ENCODE data around the gene ZNF581. TPM values are rescaled to one million over a fixed set of nuclear protein-coding genes. Genes with fewer than 3 reads are reported as not detected.

ZNF581 gene
- total RNA-seq, 4 donors from 2014 or later: 8.4 to 17.5 (median 11.4) TPM

- H3K27ac ChIP-seq: peak overlapping the region in 2 of 4 donors; percentile 90 to 95
- H3K4me3 ChIP-seq: no peak overlapping the region
- WGBS, 2 donors (ENCODE audit: low coverage in 1 of 2): 70 to 87% methylated on average over 3 to 7 of the region's 9 CpGs
- no peaks in the 10 kb centered on the region for H3K9me3 ChIP-seq
- H3K27me3 ChIP-seq: no peaks in the 10 kb centered on the region
- no peak for TF ChIP-seq EP300 (IDR thresholded peaks at IDR 0.05)
- no peak for TF ChIP-seq POLR2AphosphoS5 (IDR thresholded peaks at IDR 0.05)
- no peak for TF ChIP-seq CTCF (IDR thresholded peaks at IDR 0.05)
- TF ChIP-seq POLR2A (IDR thresholded peaks at IDR 0.05): no peak
- H3K4me1 ChIP-seq: peaks cover 0 to 59% (median 25%) of the 10 kb centered on the region in 3 donors
- no peak for ATAC-seq
- peaks cover 0 to 65% of the 10 kb centered on the region in 2 donors for H3K36me3 ChIP-seq
Measured at GRCh38 chr19:55673465-55673864, 30.0 kb downstream of the ZNF581 start.

GRCh38 chr19:55673889-55674288 is 30.4 kb downstream of the ZNF581 start:
- H3K27me3 ChIP-seq: no peaks in the 10 kb centered on the region
- peaks cover 0 to 64% (median 25%) of the 10 kb centered on the region in 3 donors for H3K4me1 ChIP-seq
- TF ChIP-seq CTCF (IDR thresholded peaks at IDR 0.05): no peak
- no peak for TF ChIP-seq POLR2A (IDR thresholded peaks at IDR 0.05)
- TF ChIP-seq POLR2AphosphoS5 (IDR thresholded peaks at IDR 0.05): no peak
- no peak for TF ChIP-seq EP300 (IDR thresholded peaks at IDR 0.05)
- peak overlapping the region in 3 of 4 donors; percentile 90 to 95 (median 94) for H3K27ac ChIP-seq
- 55% methylated on average over 2 of the region's 15 CpGs; no CpG with 5 or more reads in 1 of the 2 donors for WGBS, 2 donors (ENCODE audit: low coverage in 1 of 2)
- no peak overlapping the region for H3K4me3 ChIP-seq
- no peaks in the 10 kb centered on the region for H3K9me3 ChIP-seq
- no peak for ATAC-seq
- peaks cover 0 to 65% of the 10 kb centered on the region in 2 donors for H3K36me3 ChIP-seq

GRCh38 chr19:55674459-55674840 is 31.0 kb downstream of the ZNF581 start:
- WGBS, 2 donors (ENCODE audit: low coverage in 1 of 2): 17 to 20% methylated on average over 9 to 11 of the region's 17 CpGs
- Histone ChIP-seq H3K4me1 (peaks cover 0 to 69% (median 25%) of the 10 kb centered on the region in 3 donors), H3K36me3 (peaks cover 0 to 65% of the 10 kb centered on the region in 2 donors), H3K4me3 (peak overlapping the region; percentile 72 to 98), H3K9me3 (no peaks in the 10 kb centered on the region), H3K27me3 (no peaks in the 10 kb centered on the region), H3K27ac (peak overlapping the region; percentile 41 to 95 (median 92))
- TF ChIP-seq EP300 (IDR thresholded peaks at IDR 0.05) (no peak), CTCF (IDR thresholded peaks at IDR 0.05) (no peak), POLR2AphosphoS5 (IDR thresholded peaks at IDR 0.05) (no peak), POLR2A (IDR thresholded peaks at IDR 0.05) (no peak)
- no peak for ATAC-seq

- H3K4me1 ChIP-seq: peaks cover 0 to 75% (median 25%) of the 10 kb centered on the region in 3 donors
- H3K27me3 ChIP-seq: no peaks in the 10 kb centered on the region
- H3K4me3 ChIP-seq: peak within 1 kb of the TSS; percentile 72 to 98
- no peaks in the 10 kb centered on the region for H3K9me3 ChIP-seq
- TF ChIP-seq POLR2AphosphoS5 (IDR thresholded peaks at IDR 0.05): peak; percentile 83
- TF ChIP-seq CTCF (IDR thresholded peaks at IDR 0.05): peak in 1 of 4 experiments; percentile 10
- no peak for TF ChIP-seq EP300 (IDR thresholded peaks at IDR 0.05)
- peak; percentile 39 to 54 for TF ChIP-seq POLR2A (IDR thresholded peaks at IDR 0.05)
- peaks cover 0 to 65% of the 10 kb centered on the region in 2 donors for H3K36me3 ChIP-seq
- ATAC-seq: peak; percentile 97
- 0% methylated on average over 5 of the region's 101 CpGs; no CpG with 5 or more reads in 1 of the 2 donors for WGBS, 2 donors (ENCODE audit: low coverage in 1 of 2)
- H3K27ac ChIP-seq: peak within 1 kb of the TSS; percentile 56 to 95 (median 92)
Measured at GRCh38 chr19:55674841-55675660, 31.6 kb downstream of the ZNF581 start, which contains the start of gene EPN1. Gene EPN1, plus strand, starts transcription at chr19:55675226. Its CDS starts 3,402 bp downstream, at chr19:55678628.

Data from gastroesophageal sphincter (tissue), 4 donors.